ENCODE data around the gene SERPINA5. TPM values are rescaled to one million over a fixed set of nuclear protein-coding genes. Genes with fewer than 3 reads are reported as not detected.

SERPINA5 gene
- total and polyA plus RNA-seq, 2 of the 13 experiments (the other 11 are each of a cell fraction or from before 2014, with no cell fraction given): 449 to 498 TPM

- Histone ChIP-seq H3K27me3 (ENCODE audit: control insufficient read depth in 1 of 2, insufficient read depth in 2 of 2, low read length in 2 of 2) (no peaks in the 10 kb centered on the region), H3K4me3 (replicated peaks in 1 of 3; ENCODE audit: insufficient read depth in 1 of 3, low read depth in 2 of 3, low read length in 3 of 3) (no peak overlapping the region), H3K4me2 (ENCODE audit: low read depth, low read length) (no peak overlapping the region), H3K9me3 (ENCODE audit: low read length) (peaks cover 21% of the 10 kb centered on the region), H3K9ac (ENCODE audit: insufficient read depth, low read depth, low read length) (no peak overlapping the region), H3K36me3 (replicated peaks in 1 of 2; ENCODE audit: control insufficient read depth in 1 of 2, insufficient read depth in 2 of 2, low read length in 2 of 2) (no peaks in the 10 kb centered on the region), H3K79me2 (ENCODE audit: insufficient read depth, low read length) (peaks cover 3% of the 10 kb centered on the region), H3K27ac (ENCODE audit: extremely low read length, insufficient read depth, low read length) (no peak overlapping the region), H2AFZ (ENCODE audit: low read length) (no peak overlapping the region), H4K20me1 (ENCODE audit: insufficient read depth, low read length) (no peaks in the 10 kb centered on the region), H3K4me1 (ENCODE audit: insufficient read depth, low read length) (peaks cover 54% of the 10 kb centered on the region)
- WGBS (ENCODE audit: low lambda C conversion rate): 75% methylated on average over 2 of the region's 2 CpGs
- in situ Hi-C loops (cut with HindIII; ENCODE audit: extremely low pct_ligation_motif_present, low pct_unique_long_range_greater_than_20kb): no loop called here
- TF ChIP-seq ISX (CRISPR knock-in tag; conservative IDR thresholded peaks at IDR 0.05) (no peak), MAZ (IDR thresholded peaks at IDR 0.05; ENCODE audit: borderline replicate concordance, low read depth, low read length) (no peak), MAZ (CRISPR knock-in tag; IDR thresholded peaks at IDR 0.05; ENCODE audit: low read depth) (no peak), ZHX1 (CRISPR knock-in tag; IDR thresholded peaks at IDR 0.05; ENCODE audit: low read depth) (no peak)
- CTCF ChIA-PET (ENCODE audit: low intra/inter-chr PET ratio, low total read pairs): no interaction called here
- FAIRE-seq (no peak), DNase-seq (ENCODE audit: low spot score) (no peak), ATAC-seq (0 out of 3 replicates have a peak, but pooled peaks have one; percentile 21)
- intact Hi-C loops (cut with micrococcal nuclease; ENCODE audit: unreplicated experiment): no loop called here
- POLR2A ChIA-PET: interaction anchor here (1.5 kb wide), 1 partner anchor 41 kb away, joined by 5 read pairs; no protein-coding TSS in a partner anchor
- no TSS peak for BruUV-seq (replicated peaks)
Measured at GRCh38 chr14:94558842-94559241, 22.4 kb upstream of the SERPINA5 start.
